Activated B cell treated with CpG ODN at 0.5 μM for 24 hours (primary cell): ENCODE results near the gene TCF3. TPM values are rescaled to one million over a fixed set of nuclear protein-coding genes. Genes with fewer than 3 reads are reported as not detected.

Experiments used
- ATAC-seq: fragments of 200-7000 bp; cut with Tn5 transposase; one replicate; pipeline ENCODE4 v1.10.0; 2021; ENCODE audit warnings: low read depth, mild to moderate bottlenecking, moderate library complexity
- CTCF ChIA-PET: fragments of 350-600 bp; sonication (Branson Sonifier 250); formaldehyde crosslinking; loops from one replicate; lab custom pipeline; 2021; ENCODE audit warnings: antibody characterized with exemption; lab: Charles Lee
- POLR2A ChIA-PET: fragments of 350-600 bp; sonication (Branson Sonifier 250); formaldehyde crosslinking; loops from one replicate; lab custom pipeline; 2021; ENCODE audit warnings: antibody characterized with exemption; lab: Charles Lee
- DNase-seq: peaks from one replicate; pipeline ENCODE4 v3.0.0; 2022
- H3K27ac Mint-ChIP-seq: one replicate; pipeline ENCODE4 v1.8.0; 2020; ENCODE audit warnings: mixed read lengths
- H3K27me3 Mint-ChIP-seq: one replicate; pipeline ENCODE4 v1.8.0; 2021; ENCODE audit warnings: mixed read lengths
- H3K36me3 Mint-ChIP-seq: one replicate; pipeline ENCODE4 v1.8.0; 2021; ENCODE audit warnings: low read depth, mixed read lengths
- H3K4me1 Mint-ChIP-seq: one replicate; pipeline ENCODE4 v1.8.0; 2021; ENCODE audit warnings: mixed read lengths
- H3K4me3 Mint-ChIP-seq: one replicate; pipeline ENCODE4 v1.8.0; 2020; ENCODE audit warnings: mild to moderate bottlenecking, mixed read lengths
- H3K9me3 Mint-ChIP-seq: one replicate; pipeline ENCODE4 v1.8.0; 2020; ENCODE audit warnings: mixed read lengths
- intact Hi-C: fragments of 100-400 bp; cut with micrococcal nuclease; formaldehyde crosslinking; loops from one replicate; pipeline ENCODE4 v1.15.1; 2024
- total RNA-seq: library from RNA; stranded (reverse); gene quantifications from 2 replicates; pipeline ENCODE4 v1.2.3, GENCODE V29; 2022
- TF ChIP-seq, protein P1 (sequence below): fragments of 200-600 bp; IDR thresholded peaks from one replicate; pipeline ENCODE4 v1.8.0; 2022; ENCODE audit warnings: antibody characterized with exemption, mild to moderate bottlenecking

Gene TCF3
- total RNA-seq, 1 donor from 2014 or later, result 143 TPM

DNA sequence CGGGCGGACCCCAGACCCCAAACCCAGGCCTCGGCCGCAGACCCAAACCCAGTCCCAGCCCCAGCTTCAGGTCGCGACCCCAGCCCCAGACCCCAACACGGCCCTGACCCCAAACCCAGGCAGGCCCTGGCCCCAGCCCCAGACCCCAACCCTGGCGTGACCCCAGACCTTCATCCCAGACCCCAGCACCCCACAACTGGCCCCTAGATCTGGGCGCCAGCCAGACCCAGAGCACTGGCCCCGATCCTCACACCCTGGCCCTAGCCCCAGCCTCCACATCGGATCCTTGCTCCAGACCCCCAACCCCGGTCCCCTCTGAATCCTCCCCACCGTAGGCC, 67.2 kb downstream of the TCF3 start:
- DNase-seq (no peak), ATAC-seq (no peak)
- H3K27me3 Mint-ChIP-seq, result no peaks in the 10 kb centered on the region
- H3K27ac Mint-ChIP-seq, result no peak overlapping the region
- POLR2A ChIA-PET, result no interaction called here
- H3K4me1 Mint-ChIP-seq, result peaks cover 11% of the 10 kb centered on the region
- intact Hi-C loops, result no loop called here
- CTCF ChIA-PET, result no interaction called here
- H3K4me3 Mint-ChIP-seq, result no peak overlapping the region
- TF ChIP-seq, protein P1, sequence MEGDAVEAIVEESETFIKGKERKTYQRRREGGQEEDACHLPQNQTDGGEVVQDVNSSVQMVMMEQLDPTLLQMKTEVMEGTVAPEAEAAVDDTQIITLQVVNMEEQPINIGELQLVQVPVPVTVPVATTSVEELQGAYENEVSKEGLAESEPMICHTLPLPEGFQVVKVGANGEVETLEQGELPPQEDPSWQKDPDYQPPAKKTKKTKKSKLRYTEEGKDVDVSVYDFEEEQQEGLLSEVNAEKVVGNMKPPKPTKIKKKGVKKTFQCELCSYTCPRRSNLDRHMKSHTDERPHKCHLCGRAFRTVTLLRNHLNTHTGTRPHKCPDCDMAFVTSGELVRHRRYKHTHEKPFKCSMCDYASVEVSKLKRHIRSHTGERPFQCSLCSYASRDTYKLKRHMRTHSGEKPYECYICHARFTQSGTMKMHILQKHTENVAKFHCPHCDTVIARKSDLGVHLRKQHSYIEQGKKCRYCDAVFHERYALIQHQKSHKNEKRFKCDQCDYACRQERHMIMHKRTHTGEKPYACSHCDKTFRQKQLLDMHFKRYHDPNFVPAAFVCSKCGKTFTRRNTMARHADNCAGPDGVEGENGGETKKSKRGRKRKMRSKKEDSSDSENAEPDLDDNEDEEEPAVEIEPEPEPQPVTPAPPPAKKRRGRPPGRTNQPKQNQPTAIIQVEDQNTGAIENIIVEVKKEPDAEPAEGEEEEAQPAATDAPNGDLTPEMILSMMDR, result no peak
- H3K36me3 Mint-ChIP-seq, result peaks cover 45% of the 10 kb centered on the region
- H3K9me3 Mint-ChIP-seq, result no peaks in the 10 kb centered on the region

DNA sequence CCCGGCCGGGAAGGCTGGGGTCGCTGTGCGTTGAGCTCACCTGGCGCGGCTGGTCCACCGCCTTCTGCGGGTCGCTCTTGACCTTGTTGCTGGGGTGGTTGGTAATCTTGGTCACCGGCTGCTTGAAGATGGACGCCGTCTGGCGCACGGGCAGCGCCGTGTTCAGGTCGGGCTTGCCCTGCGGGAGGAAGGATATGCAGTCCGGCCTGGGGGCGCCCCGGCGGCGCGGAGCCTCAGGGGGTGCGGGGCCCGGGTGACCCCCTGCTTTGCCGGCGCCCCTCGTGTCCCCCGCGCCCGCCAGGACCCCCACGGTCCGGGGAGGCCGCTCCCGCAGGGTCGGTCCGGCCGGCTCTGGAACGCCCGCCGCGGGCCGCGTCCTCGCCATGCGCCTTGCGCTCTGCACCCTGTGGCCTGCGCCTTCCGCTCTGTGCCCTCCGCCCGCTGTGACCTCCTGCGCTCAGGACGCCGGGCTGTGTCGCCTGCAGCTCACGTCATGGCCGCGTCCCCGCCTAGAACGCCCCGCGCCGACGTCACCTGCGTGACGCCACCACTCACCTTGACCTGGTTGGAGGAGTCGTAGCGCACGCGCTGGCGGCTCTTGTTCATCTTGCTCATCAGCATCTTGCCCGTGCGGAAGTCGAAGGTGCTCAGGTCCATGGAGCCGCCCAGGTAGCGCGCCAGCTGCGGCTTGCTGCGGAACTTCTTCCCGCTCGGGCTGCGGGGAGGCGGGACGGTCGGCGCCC, 67.7 kb downstream of the TCF3 start:
- POLR2A ChIA-PET, result no interaction called here
- Mint-ChIP-seq H3K4me1 (peaks cover 7% of the 10 kb centered on the region), H3K9me3 (no peaks in the 10 kb centered on the region), H3K27me3 (no peaks in the 10 kb centered on the region), H3K27ac (no peak overlapping the region), H3K36me3 (peaks cover 50% of the 10 kb centered on the region), H3K4me3 (no peak overlapping the region)
- intact Hi-C loops, result no loop called here
- DNase-seq, result no peak
- CTCF ChIA-PET, result interaction anchor here (1.0 kb wide), 1 partner anchor 38 kb away, joined by 3 read pairs; no protein-coding TSS in a partner anchor
- no peak for ATAC-seq
- TF ChIP-seq, protein P1, result no peak

DNA sequence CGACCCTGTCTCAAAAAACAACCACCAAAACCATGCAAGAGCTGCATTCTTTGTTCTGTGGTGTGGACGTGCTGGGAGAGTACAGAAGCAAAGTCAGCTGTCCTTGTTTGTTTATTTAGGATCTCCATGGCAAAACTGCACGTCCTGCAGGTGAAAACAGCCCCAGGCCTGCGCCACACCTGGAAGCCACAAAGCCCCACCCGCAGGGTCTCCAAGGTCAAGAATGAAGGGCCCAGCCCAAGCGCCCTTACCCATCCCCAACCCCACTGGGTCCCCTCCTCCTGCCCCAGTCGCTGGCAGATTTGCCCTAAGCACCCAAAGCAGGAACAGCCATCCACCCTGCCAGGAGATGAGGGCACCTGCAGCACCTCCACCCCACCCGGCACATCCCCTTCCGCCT, 70.2 kb downstream of the TCF3 start:
- H3K27me3 Mint-ChIP-seq, result no peaks in the 10 kb centered on the region
- DNase-seq (no peak), ATAC-seq (no peak)
- POLR2A ChIA-PET, result interaction anchor here (0.6 kb wide), 1 partner anchor 9 kb away, joined by 7 read pairs; no protein-coding TSS in a partner anchor
- intact Hi-C loops, result no loop called here
- peaks cover 65% of the 10 kb centered on the region for H3K36me3 Mint-ChIP-seq
- no peak overlapping the region for H3K27ac Mint-ChIP-seq
- CTCF ChIA-PET, result no interaction called here
- no peaks in the 10 kb centered on the region for H3K9me3 Mint-ChIP-seq
- peaks cover 5% of the 10 kb centered on the region for H3K4me1 Mint-ChIP-seq
- H3K4me3 Mint-ChIP-seq, result no peak overlapping the region
- TF ChIP-seq, protein P1, result no peak

DNA sequence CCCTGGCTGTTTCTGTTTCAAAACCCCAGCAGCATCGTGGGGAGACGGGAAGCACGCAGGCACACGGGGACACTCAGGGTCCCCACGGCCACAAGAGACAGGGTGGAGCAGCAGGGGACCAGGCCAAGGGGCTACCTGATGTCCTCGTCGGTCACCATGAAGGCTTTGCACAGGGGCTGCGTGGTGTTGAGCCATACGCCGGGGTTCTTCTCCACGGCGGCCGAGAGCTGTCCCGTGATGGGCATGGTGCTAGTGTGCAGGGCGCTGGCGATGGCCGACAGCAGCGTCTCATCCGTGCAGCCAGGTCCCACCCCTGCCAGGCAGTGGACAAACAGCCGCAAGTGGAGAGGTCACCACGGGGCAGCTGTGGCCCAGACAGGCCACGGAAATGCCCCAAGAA, 71.5 kb downstream of the TCF3 start:
- TF ChIP-seq, protein P1, result no peak
- ChIA-PET CTCF (no interaction called here), POLR2A (no interaction called here)
- Mint-ChIP-seq H3K4me3 (no peak overlapping the region), H3K27ac (no peak overlapping the region), H3K27me3 (no peaks in the 10 kb centered on the region), H3K4me1 (peaks cover 2% of the 10 kb centered on the region), H3K36me3 (peaks cover 66% of the 10 kb centered on the region), H3K9me3 (no peaks in the 10 kb centered on the region)
- intact Hi-C loops, result no loop called here
- no peak for ATAC-seq
- no peak for DNase-seq

DNA sequence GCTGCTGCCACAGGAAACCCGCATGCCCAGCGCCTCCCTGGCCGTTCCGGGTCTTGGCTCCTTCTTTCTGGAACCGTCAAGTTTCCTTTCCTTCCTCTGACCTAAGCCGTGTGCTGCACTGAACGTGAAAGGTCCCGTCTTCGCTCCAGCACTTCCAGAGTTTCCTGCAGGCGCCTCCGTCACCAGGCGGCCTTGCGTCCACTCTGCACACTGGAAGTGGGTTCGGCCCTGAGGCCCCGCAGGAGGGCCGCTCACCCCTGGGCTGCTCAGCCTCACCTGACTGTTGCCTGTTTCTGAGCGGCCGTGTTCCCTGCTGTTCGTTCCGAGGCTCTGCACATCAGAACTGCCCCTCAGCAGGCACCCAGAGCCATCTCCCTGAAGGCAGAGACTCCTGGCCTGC, 72.0 kb downstream of the TCF3 start:
- H3K27me3 Mint-ChIP-seq, result no peaks in the 10 kb centered on the region
- no peak for DNase-seq
- no peaks in the 10 kb centered on the region for H3K4me1 Mint-ChIP-seq
- no peaks in the 10 kb centered on the region for H3K9me3 Mint-ChIP-seq
- ChIA-PET CTCF (no interaction called here), POLR2A (no interaction called here)
- H3K36me3 Mint-ChIP-seq, result peaks cover 67% of the 10 kb centered on the region
- TF ChIP-seq, protein P1, result no peak
- no peak overlapping the region for H3K4me3 Mint-ChIP-seq
- ATAC-seq, result no peak
- intact Hi-C loops, result no loop called here
- H3K27ac Mint-ChIP-seq, result no peak overlapping the region
